Stimulated activated CD8-positive, alpha-beta memory T cell treated with anti-CD3 and anti-CD28 coated beads, Interleukin-12 subunit alpha, Interleukin-12 subunit beta, amount 100 ng/mL, for 1 hour (primary cell): ENCODE data around the gene TBX5.

Source experiments
- DNase-seq: peaks from one replicate; pipeline ENCODE4 v3.0.0-alpha.2; 2020; ENCODE audit warnings: low read depth

Gene TBX5

GRCh38 chr12:114406316-114406983 is 506 bp upstream of the TBX5 start:
- no peak for DNase-seq

GRCh38 chr12:114404926-114405518 is 922 bp downstream of the TBX5 start:
- DNase-seq, result no peak

- no peak for DNase-seq
Observed at GRCh38 chr12:114404083-114404925, 1.6 kb downstream of the TBX5 start.

- DNase-seq, result no peak
Observed at GRCh38 chr12:114403690-114404066, 2.3 kb downstream of the TBX5 start.

GRCh38 chr12:114403011-114403689 is 2.8 kb downstream of the TBX5 start:
- DNase-seq, result no peak

GRCh38 chr12:114402084-114402717 is 3.7 kb downstream of the TBX5 start:
- DNase-seq, result no peak

GRCh38 chr12:114401328-114402083 is 4.4 kb downstream of the TBX5 start:
- DNase-seq, result no peak

GRCh38 chr12:114400925-114401324 is 5.0 kb downstream of the TBX5 start:
- DNase-seq, result no peak

- DNase-seq, result no peak
Observed at GRCh38 chr12:114400361-114400811, 5.6 kb downstream of the TBX5 start.

- no peak for DNase-seq
Observed at GRCh38 chr12:114399664-114400211, 6.2 kb downstream of the TBX5 start.

- DNase-seq, result no peak
Observed at GRCh38 chr12:114397978-114398881, 7.7 kb downstream of the TBX5 start.

GRCh38 chr12:114396869-114397719 is 8.8 kb downstream of the TBX5 start:
- no peak for DNase-seq

- DNase-seq, result no peak
Observed at GRCh38 chr12:114396153-114396868, 9.6 kb downstream of the TBX5 start.

GRCh38 chr12:114395755-114396152 is 10.2 kb downstream of the TBX5 start:
- no peak for DNase-seq

- DNase-seq, result no peak
Observed at GRCh38 chr12:114395233-114395632, 10.7 kb downstream of the TBX5 start.

- no peak for DNase-seq
Observed at GRCh38 chr12:114393569-114393968, 12.4 kb downstream of the TBX5 start.

- no peak for DNase-seq
Observed at GRCh38 chr12:114392909-114393308, 13.0 kb downstream of the TBX5 start.

- DNase-seq, result no peak
Observed at GRCh38 chr12:114391088-114391487, 14.9 kb downstream of the TBX5 start.
